HCT116 (cell line): ENCODE data around the gene ACRV1. TPM values are rescaled to one million over a fixed set of nuclear protein-coding genes. Genes with fewer than 3 reads are reported as not detected.

Source experiments
- ATAC-seq: fragments of 200-7000 bp; cut with Tn5 transposase; 2 replicates; pipeline ENCODE4 v1.9.1; 2020; ENCODE audit warnings: mild to moderate bottlenecking, moderate library complexity
- BruUV-seq: library from RNA; stranded (reverse); fragments of 400-500 nt; replicated peaks from 2 replicates; lab custom pipeline; 2021; lab: Mats Ljungman, UMichigan
- CTCF ChIA-PET: fragments of 300-600 bp; sonication (Branson Sonifier 250); formaldehyde crosslinking; loops from one replicate; lab custom pipeline; 2021; ENCODE audit warnings: antibody characterized with exemption; lab: Charles Lee
- POLR2A ChIA-PET: fragments of 300-600, 350-600 bp; sonication (Branson Sonifier 250); formaldehyde crosslinking; loops from one replicate; lab custom pipeline; 2021; ENCODE audit warnings: antibody characterized with exemption; lab: Charles Lee
- RAD21 ChIA-PET, 2 experiments: fragments of 300-600 bp; sonication (Branson Sonifier 250); formaldehyde crosslinking; loops; one replicate each; lab custom pipeline; 2023; ENCODE audit warnings: low total read pairs in 2 of 2; ENCODE audit not compliant: uncharacterized antibody in 2 of 2, unreplicated experiment in 2 of 2, low non-redundant PET in 1 of 2; lab: Charles Lee
- DNase-seq: peaks from one replicate; pipeline ENCODE4 v3.0.0-alpha.2; 2010; ENCODE audit warnings: low read depth, low spot score
- H2AFZ ChIP-seq: fragments of 200-600 bp; shearing (Covaris generic), sonication (generic); 2 replicates; pipeline ENCODE4 v1.6.1; 2017; ENCODE audit warnings: low read depth, mixed run types, mixed read lengths, antibody characterized with exemption, low read length; ENCODE audit not compliant: poor library complexity, severe bottlenecking
- H3K27ac ChIP-seq: 2 replicates; pipeline ENCODE4 v1.5.1; 2012; ENCODE audit warnings: low read depth, low read length
- H3K27me3 ChIP-seq: fragments of 200-600 bp; sonication (generic); 2 replicates; pipeline ENCODE4 v1.6.1; 2016; ENCODE audit warnings: mixed run types, low read length, mixed read lengths; ENCODE audit not compliant: insufficient read depth
- H3K36me3 ChIP-seq, 2 experiments: fragments of 200-500 bp in 1 of 2; fragments of 200-600 bp in 1 of 2; sonication (Bioruptor generic) in 1 of 2; sonication (generic) in 1 of 2; 2 replicates each; pipeline versions ENCODE4 v1.5.1 to v1.6.1; 2014 to 2016; ENCODE audit warnings: low read length in 2 of 2, inconsistent platforms in 1 of 2, mixed read lengths in 1 of 2, mixed run types in 1 of 2; ENCODE audit not compliant: insufficient read depth in 2 of 2, control insufficient read depth in 1 of 2
- H3K4me1 ChIP-seq, 2 experiments: fragments of 200-600 bp in 1 of 2; sonication (generic) in 1 of 2; 2 replicates each; pipeline versions ENCODE4 v1.5.1 to v1.6.1; 2012 to 2017; ENCODE audit warnings: low read length in 2 of 2, inconsistent platforms in 1 of 2, mild to moderate bottlenecking in 1 of 2, mixed read lengths in 1 of 2, mixed run types in 1 of 2, moderate library complexity in 1 of 2; ENCODE audit not compliant: insufficient read depth in 2 of 2, control insufficient read depth in 1 of 2
- H3K4me2 ChIP-seq: fragments of 200-600 bp; sonication (generic); 2 replicates; pipeline ENCODE4 v1.6.1; 2017; ENCODE audit warnings: mixed run types, low read length, mixed read lengths
- H3K4me3 ChIP-seq, 2 experiments: fragments of 200-600 bp in 1 of 2; sonication (generic) in 1 of 2; replicated peaks in 1 of 2; 2 replicates each; pipeline ENCODE4 v1.5.1; 2011 to 2016; ENCODE audit warnings: low read length in 2 of 2, control low read depth in 1 of 2, low read depth in 1 of 2, mild to moderate bottlenecking in 1 of 2, mixed read lengths in 1 of 2, mixed run types in 1 of 2
- H3K79me2 ChIP-seq: fragments of 200-600 bp; sonication (generic); 2 replicates; pipeline ENCODE4 v1.6.1; 2017; ENCODE audit warnings: mild to moderate bottlenecking, mixed run types, low read length, moderate library complexity, mixed read lengths; ENCODE audit not compliant: insufficient read depth
- H3K9ac ChIP-seq: fragments of 200-600 bp; sonication (generic); 2 replicates; pipeline ENCODE4 v1.6.1; 2016; ENCODE audit warnings: low read length, mixed read lengths
- H3K9me2 ChIP-seq: fragments of 200-600 bp; sonication (generic), shearing (Covaris generic); 2 replicates; pipeline ENCODE4 v1.6.1; 2017; ENCODE audit warnings: mixed run types, mild to moderate bottlenecking, moderate library complexity; ENCODE audit not compliant: insufficient read depth
- H3K9me3 ChIP-seq, 2 experiments: fragments of 200-500 bp in 1 of 2; fragments of 200-600 bp in 1 of 2; sonication (Bioruptor generic) in 1 of 2; sonication (generic) in 1 of 2; 2 replicates each; pipeline ENCODE4 v1.6.1; 2014 to 2017; ENCODE audit warnings: low read length in 2 of 2, mixed read lengths in 2 of 2, inconsistent platforms in 1 of 2, low read depth in 1 of 2, mild to moderate bottlenecking in 1 of 2, mixed run types in 1 of 2, moderate library complexity in 1 of 2; ENCODE audit not compliant: control insufficient read depth in 1 of 2, insufficient read depth in 1 of 2
- H4K20me1 ChIP-seq: fragments of 200-600 bp; sonication (generic), shearing (Covaris generic); 2 replicates; pipeline ENCODE4 v1.6.1; 2017; ENCODE audit warnings: mixed run types, mild to moderate bottlenecking, moderate library complexity; ENCODE audit not compliant: insufficient read depth
- ATF3 ChIP-seq: IDR thresholded peaks from 2 replicates; pipeline ENCODE4 v1.6.1; 2012
- CBX3 ChIP-seq: IDR thresholded peaks from 2 replicates; pipeline ENCODE4 v1.6.1; 2012; ENCODE audit warnings: low read depth
- CEBPB ChIP-seq: IDR thresholded peaks from 2 replicates; pipeline ENCODE4 v1.6.1; 2012; ENCODE audit warnings: low read depth
- CTCF ChIP-seq, 3 experiments: fragments of 200-600 bp in 1 of 3; sonication (generic) in 1 of 3; IDR thresholded peaks in 2 of 3; conservative IDR thresholded peaks in 1 of 3; 2 replicates each; pipeline ENCODE4 v1.5.1; 2012 to 2017; ENCODE audit warnings: low read depth in 2 of 3, low read length in 2 of 3, antibody characterized with exemption in 1 of 3, borderline replicate concordance in 1 of 3, control low read depth in 1 of 3, mild to moderate bottlenecking in 1 of 3, mixed read lengths in 1 of 3, mixed run types in 1 of 3, moderate library complexity in 1 of 3; ENCODE audit not compliant: insufficient read depth in 1 of 3
- FOSL1 ChIP-seq: IDR thresholded peaks from 2 replicates; pipeline ENCODE4 v1.6.1; 2012; ENCODE audit warnings: low read depth
- MAX ChIP-seq: IDR thresholded peaks from 2 replicates; pipeline ENCODE4 v1.6.1; 2012
- POLR2A ChIP-seq: IDR thresholded peaks from 2 replicates; pipeline ENCODE4 v1.7.0; 2011; ENCODE audit warnings: borderline replicate concordance; ENCODE audit not compliant: insufficient read depth, insufficient read length; ENCODE audit errors: extremely low read depth
- POLR2AphosphoS5 ChIP-seq: IDR thresholded peaks from 2 replicates; pipeline ENCODE4 v1.6.1; 2011; ENCODE audit warnings: mild to moderate bottlenecking, low read depth, low read length, moderate library complexity
- REST ChIP-seq: IDR thresholded peaks from 2 replicates; pipeline ENCODE4 v1.6.1; 2012; ENCODE audit warnings: low read depth
- TCF7L2 ChIP-seq: IDR thresholded peaks from 2 replicates; pipeline ENCODE4 v1.7.0; 2011; ENCODE audit warnings: borderline replicate concordance, inconsistent platforms; ENCODE audit not compliant: insufficient read depth, insufficient read length; ENCODE audit errors: extremely low read depth
- YY1 ChIP-seq: IDR thresholded peaks from 2 replicates; pipeline ENCODE4 v1.6.1; 2011; ENCODE audit warnings: low read length, low read depth, moderate library complexity, mild to moderate bottlenecking; ENCODE audit not compliant: insufficient replicate concordance; ENCODE audit errors: extremely low read depth
- ZFX ChIP-seq: fragments of 450-650 bp; IDR thresholded peaks from 2 replicates; pipeline ENCODE4 v1.6.1; 2017
- intact Hi-C: fragments of 100-400 bp; cut with micrococcal nuclease; formaldehyde crosslinking; loops from 2 replicates; pipeline ENCODE4 v1.10.0; 2022
- total RNA-seq: library from RNA; stranded (reverse); gene quantifications from one replicate; pipeline ENCODE4 v1.2.1, GENCODE V29; 2021; ENCODE audit not compliant: unreplicated experiment

Gene ACRV1
- total RNA-seq, 1 experiment from 2014 or later = not detected

- Histone ChIP-seq H3K4me3 (no peak overlapping the region), H3K4me2 (no peak overlapping the region), H4K20me1 (no peaks in the 10 kb centered on the region), H3K79me2 (peaks cover 22% of the 10 kb centered on the region), H3K9me3 (no peaks in the 10 kb centered on the region), H3K36me3 (peaks cover 23 to 28% of the 10 kb centered on the region in 2 experiments), H3K9ac (no peak overlapping the region), H3K9me2 (no peaks in the 10 kb centered on the region), H3K27me3 (no peaks in the 10 kb centered on the region), H2AFZ (no peak overlapping the region), H3K27ac (no peak overlapping the region), H3K4me1 (no peaks in the 10 kb centered on the region)
- RAD21 ChIA-PET = no interaction called here
- TF ChIP-seq CEBPB = no peak
- TF ChIP-seq CTCF (IDR thresholded peaks at IDR 0.05 in 2 of 3, conservative IDR thresholded peaks at IDR 0.05 in 1 of 3; ENCODE audit: borderline replicate concordance in 1 of 3, insufficient read depth in 1 of 3, low read depth in 2 of 3, low read length in 2 of 3) = no peak
- TF ChIP-seq TCF7L2 = no peak
- TF ChIP-seq MAX = no peak
- no peak for TF ChIP-seq CBX3
- no peak for TF ChIP-seq FOSL1
- TF ChIP-seq YY1 = no peak
- TF ChIP-seq POLR2A = no peak
- TF ChIP-seq ATF3 = no peak
- TF ChIP-seq POLR2AphosphoS5 = no peak
- no peak for TF ChIP-seq REST
- TF ChIP-seq ZFX = no peak
- CTCF ChIA-PET = no interaction called here
- ATAC-seq (no peak), DNase-seq (no peak)
- intact Hi-C loops = no loop called here
- POLR2A ChIA-PET = no interaction called here
- no TSS peak for BruUV-seq
These were observed 34.8 kb downstream of the ACRV1 start for GRCh38 chr11:125645871-125646270.
